Measurements from ENCODE around the gene PIM2.

The PIM2 gene

GRCh38 chrX:48896611-48897011, 22.2 kb downstream of the PIM2 start:
- TF ChIP-seq ZFX (IDR thresholded peaks at IDR 0.05) (no peak), CTCF (conservative IDR thresholded peaks at IDR 0.05) (no peak)
- H3K27ac ChIP-seq = peak overlapping the region; percentile 98

- peak overlapping the region; percentile 57 for H3K27ac ChIP-seq
- TF ChIP-seq CTCF (conservative IDR thresholded peaks at IDR 0.05) (no peak), ZFX (IDR thresholded peaks at IDR 0.05) (no peak)
Measured at GRCh38 chrX:48894891-48895290, 23.9 kb downstream of the PIM2 start.

GRCh38 chrX:48893556-48894348, 25.1 kb downstream of the PIM2 start:
- no peak for TF ChIP-seq CTCF (conservative IDR thresholded peaks at IDR 0.05)
- TF ChIP-seq ZFX (IDR thresholded peaks at IDR 0.05) = no peak
- peak overlapping the region; percentile 60 for H3K27ac ChIP-seq

GRCh38 chrX:48892896-48893295, 25.9 kb downstream of the PIM2 start:
- H3K27ac ChIP-seq = no peak overlapping the region; the same call in 1 of the 2 replicates
- TF ChIP-seq CTCF (conservative IDR thresholded peaks at IDR 0.05) = no peak
- TF ChIP-seq ZFX (IDR thresholded peaks at IDR 0.05) = no peak

- TF ChIP-seq ZFX (IDR thresholded peaks at IDR 0.05) = no peak
- no peak; the same call in 1 of the 2 replicates for TF ChIP-seq CTCF (conservative IDR thresholded peaks at IDR 0.05)
- H3K27ac ChIP-seq = peak overlapping the region; percentile 25
Measured at GRCh38 chrX:48891402-48892288, 27.2 kb downstream of the PIM2 start.

GRCh38 chrX:48890934-48891401, 27.9 kb downstream of the PIM2 start:
- TF ChIP-seq CTCF (conservative IDR thresholded peaks at IDR 0.05) (no peak), ZFX (IDR thresholded peaks at IDR 0.05) (no peak)
- peak overlapping the region; percentile 25 for H3K27ac ChIP-seq
